Measurements from ENCODE around the gene LRP10. TPM values are rescaled to one million over a fixed set of nuclear protein-coding genes. Genes with fewer than 3 reads are reported as not detected.

LRP10 gene
- total RNA-seq, 1 experiment from 2014 or later, result 29.6 TPM

DNA sequence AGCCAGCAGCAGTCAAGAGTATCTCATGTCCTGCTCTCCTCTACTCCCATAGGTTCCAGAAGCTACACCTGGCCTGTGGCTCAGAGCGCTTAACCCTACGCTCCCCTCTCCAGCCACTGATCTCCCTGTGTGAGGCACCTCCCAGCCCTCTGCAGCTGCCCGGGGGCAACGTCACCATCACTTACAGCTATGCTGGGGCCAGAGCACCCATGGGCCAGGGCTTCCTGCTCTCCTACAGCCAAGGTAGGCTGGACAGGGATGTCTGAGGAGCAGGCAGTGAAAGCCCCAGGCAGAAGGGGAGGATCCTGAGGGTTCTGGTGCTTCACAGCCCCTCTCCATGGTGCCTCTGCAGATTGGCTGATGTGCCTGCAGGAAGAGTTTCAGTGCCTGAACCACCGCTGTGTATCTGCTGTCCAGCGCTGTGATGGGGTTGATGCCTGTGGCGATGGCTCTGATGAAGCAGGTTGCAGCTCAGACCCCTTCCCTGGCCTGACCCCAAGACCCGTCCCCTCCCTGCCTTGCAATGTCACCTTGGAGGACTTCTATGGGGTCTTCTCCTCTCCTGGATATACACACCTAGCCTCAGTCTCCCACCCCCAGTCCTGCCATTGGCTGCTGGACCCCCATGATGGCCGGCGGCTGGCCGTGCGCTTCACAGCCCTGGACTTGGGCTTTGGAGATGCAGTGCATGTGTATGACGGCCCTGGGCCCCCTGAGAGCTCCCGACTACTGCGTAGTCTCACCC is 3.6 kb downstream of the LRP10 start:
- Histone ChIP-seq H3K4me3 (ENCODE audit: low read depth, low read length) (no peak overlapping the region), H3K36me3 (ENCODE audit: control insufficient read depth, insufficient read depth, low read length) (peaks cover 7% of the 10 kb centered on the region), H3K9me3 (no peaks in the 10 kb centered on the region), H3K27me3 (replicated peaks; ENCODE audit: control insufficient read depth, insufficient read depth, low read length) (no peaks in the 10 kb centered on the region), H3K4me1 (peaks cover 20% of the 10 kb centered on the region)
- DNase-seq, result no peak
- H3K4me1 Mint-ChIP-seq (ENCODE audit: low read depth, unreplicated experiment), result peaks cover 20% of the 10 kb centered on the region
- ChIA-PET POLR2A (no interaction called here), CTCF (no interaction called here)
- H3K36me3 Mint-ChIP-seq (ENCODE audit: insufficient read depth, unreplicated experiment), result peaks cover 19% of the 10 kb centered on the region
- BruUV-seq (replicated peaks), result no TSS peak
- H3K27ac Mint-ChIP-seq (ENCODE audit: unreplicated experiment), result no peak overlapping the region
- TF ChIP-seq, protein P1, sequence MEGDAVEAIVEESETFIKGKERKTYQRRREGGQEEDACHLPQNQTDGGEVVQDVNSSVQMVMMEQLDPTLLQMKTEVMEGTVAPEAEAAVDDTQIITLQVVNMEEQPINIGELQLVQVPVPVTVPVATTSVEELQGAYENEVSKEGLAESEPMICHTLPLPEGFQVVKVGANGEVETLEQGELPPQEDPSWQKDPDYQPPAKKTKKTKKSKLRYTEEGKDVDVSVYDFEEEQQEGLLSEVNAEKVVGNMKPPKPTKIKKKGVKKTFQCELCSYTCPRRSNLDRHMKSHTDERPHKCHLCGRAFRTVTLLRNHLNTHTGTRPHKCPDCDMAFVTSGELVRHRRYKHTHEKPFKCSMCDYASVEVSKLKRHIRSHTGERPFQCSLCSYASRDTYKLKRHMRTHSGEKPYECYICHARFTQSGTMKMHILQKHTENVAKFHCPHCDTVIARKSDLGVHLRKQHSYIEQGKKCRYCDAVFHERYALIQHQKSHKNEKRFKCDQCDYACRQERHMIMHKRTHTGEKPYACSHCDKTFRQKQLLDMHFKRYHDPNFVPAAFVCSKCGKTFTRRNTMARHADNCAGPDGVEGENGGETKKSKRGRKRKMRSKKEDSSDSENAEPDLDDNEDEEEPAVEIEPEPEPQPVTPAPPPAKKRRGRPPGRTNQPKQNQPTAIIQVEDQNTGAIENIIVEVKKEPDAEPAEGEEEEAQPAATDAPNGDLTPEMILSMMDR (IDR thresholded peaks at IDR 0.05; ENCODE audit: insufficient read depth in 1 of 2, low read depth in 1 of 2, low read length in 1 of 2, severe bottlenecking in 1 of 2, unreplicated experiment in 1 of 2), result no peak
- H3K9me3 Mint-ChIP-seq (ENCODE audit: unreplicated experiment), result no peaks in the 10 kb centered on the region
- H3K4me3 Mint-ChIP-seq (ENCODE audit: unreplicated experiment), result no peak overlapping the region
- no peaks in the 10 kb centered on the region for H3K27me3 Mint-ChIP-seq (ENCODE audit: insufficient read depth, unreplicated experiment)
- intact Hi-C loops (cut with micrococcal nuclease; ENCODE audit: unreplicated experiment), result no loop called here

- peaks cover 20% of the 10 kb centered on the region for H3K4me1 Mint-ChIP-seq (ENCODE audit: low read depth, unreplicated experiment)
These were observed 4.3 kb downstream of the LRP10 start for GRCh38 chr14:22875748-22876319.

GRCh38 chr14:22877000-22877501 is 5.5 kb downstream of the LRP10 start:
- peaks cover 11% of the 10 kb centered on the region; the same call in 1 of the 2 replicates for H3K4me1 ChIP-seq
- no peaks in the 10 kb centered on the region for H3K9me3 ChIP-seq
- H3K4me3 ChIP-seq (ENCODE audit: low read depth, low read length), result no peak overlapping the region
- peaks cover 14% of the 10 kb centered on the region for H3K36me3 Mint-ChIP-seq (ENCODE audit: insufficient read depth, unreplicated experiment)
- no peaks in the 10 kb centered on the region for H3K27me3 Mint-ChIP-seq (ENCODE audit: insufficient read depth, unreplicated experiment)
- no peak overlapping the region for H3K4me3 Mint-ChIP-seq (ENCODE audit: unreplicated experiment)
- H3K36me3 ChIP-seq (ENCODE audit: control insufficient read depth, insufficient read depth, low read length), result peaks cover 7% of the 10 kb centered on the region
- no TSS peak for BruUV-seq (replicated peaks)
- intact Hi-C loops (cut with micrococcal nuclease; ENCODE audit: unreplicated experiment), result no loop called here
- ChIA-PET CTCF (no interaction called here), POLR2A (no interaction called here)
- no peaks in the 10 kb centered on the region for H3K9me3 Mint-ChIP-seq (ENCODE audit: unreplicated experiment)
- H3K27me3 ChIP-seq (replicated peaks; ENCODE audit: control insufficient read depth, insufficient read depth, low read length), result no peaks in the 10 kb centered on the region
- peaks cover 20% of the 10 kb centered on the region for H3K4me1 Mint-ChIP-seq (ENCODE audit: low read depth, unreplicated experiment)
- DNase-seq, result no peak
- no peak overlapping the region for H3K27ac Mint-ChIP-seq (ENCODE audit: unreplicated experiment)
- TF ChIP-seq, protein P1 (IDR thresholded peaks at IDR 0.05; ENCODE audit: insufficient read depth in 1 of 2, low read depth in 1 of 2, low read length in 1 of 2, severe bottlenecking in 1 of 2, unreplicated experiment in 1 of 2), result no peak

More at GRCh38 chr14:22875748-22876319, 4.3 kb downstream of the LRP10 start:
- Histone ChIP-seq H3K9me3 (no peaks in the 10 kb centered on the region), H3K36me3 (ENCODE audit: control insufficient read depth, insufficient read depth, low read length) (peaks cover 7% of the 10 kb centered on the region), H3K27me3 (replicated peaks; ENCODE audit: control insufficient read depth, insufficient read depth, low read length) (no peaks in the 10 kb centered on the region), H3K4me1 (peaks cover 13% of the 10 kb centered on the region), H3K4me3 (ENCODE audit: low read depth, low read length) (no peak overlapping the region)
- POLR2A ChIA-PET, result no interaction called here
- Mint-ChIP-seq H3K36me3 (ENCODE audit: insufficient read depth, unreplicated experiment) (peaks cover 19% of the 10 kb centered on the region), H3K9me3 (ENCODE audit: unreplicated experiment) (no peaks in the 10 kb centered on the region), H3K27ac (ENCODE audit: unreplicated experiment) (no peak overlapping the region), H3K4me3 (ENCODE audit: unreplicated experiment) (no peak overlapping the region), H3K27me3 (ENCODE audit: insufficient read depth, unreplicated experiment) (no peaks in the 10 kb centered on the region)
- TF ChIP-seq, protein P1 (IDR thresholded peaks at IDR 0.05; ENCODE audit: insufficient read depth in 1 of 2, low read depth in 1 of 2, low read length in 1 of 2, severe bottlenecking in 1 of 2, unreplicated experiment in 1 of 2), result no peak
- no peak for DNase-seq
- intact Hi-C loops (cut with micrococcal nuclease; ENCODE audit: unreplicated experiment), result no loop called here
- CTCF ChIA-PET, result no interaction called here
- BruUV-seq (replicated peaks), result no TSS peak
